T1000 (cell line): ENCODE results near the gene ALOXE3.
A peak's percentile ranks its signal among the peaks of the same experiment; 100 is the strongest.
"Not testable (repeated sequence)": the region's sequence is repeated elsewhere in the genome, so short reads cannot be mapped to it uniquely, and the experiment has no call there.

ENCODE experiments used
- DNase-seq: peaks from one replicate; lab custom pipeline; 2025; ENCODE audit warnings: mixed read lengths; lab: John Stamatoyannopoulos, UW

The ALOXE3 gene

DNA sequence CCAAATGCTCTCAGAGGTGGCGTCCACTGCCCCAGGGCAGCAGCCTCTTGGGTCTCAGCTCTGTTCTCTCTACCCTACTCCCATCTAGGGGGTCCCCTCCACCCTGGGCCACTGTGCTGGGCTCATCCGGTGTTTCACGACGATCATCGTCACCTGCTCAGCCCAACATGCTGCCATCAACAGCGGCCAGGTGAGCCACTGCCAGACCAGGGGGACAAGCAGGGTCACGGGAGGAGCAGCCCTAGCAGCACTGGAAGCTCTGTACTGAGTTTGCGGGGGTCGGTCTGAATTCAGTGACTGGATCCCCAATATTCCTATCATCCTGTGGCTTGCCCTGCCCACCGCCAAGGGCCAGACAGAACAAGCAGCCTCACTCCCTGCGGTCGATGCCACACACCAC is 46.8 kb downstream of the ALOXE3 start:
- no peak for DNase-seq

DNA sequence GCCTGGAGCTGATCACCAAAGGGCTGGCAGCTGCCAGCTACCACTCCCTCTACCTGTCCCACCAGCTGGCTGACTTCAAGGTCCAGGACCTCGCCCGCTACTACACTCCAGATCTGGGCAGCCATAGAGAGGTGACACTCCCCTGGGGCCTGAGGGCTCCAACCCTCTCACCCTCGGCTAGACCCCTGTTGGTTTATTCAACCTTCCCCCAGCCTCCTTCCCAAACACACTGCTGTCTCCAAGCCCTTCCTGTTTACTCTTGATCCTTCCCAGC is 48.8 kb downstream of the ALOXE3 start:
- DNase-seq, result no peak

DNA sequence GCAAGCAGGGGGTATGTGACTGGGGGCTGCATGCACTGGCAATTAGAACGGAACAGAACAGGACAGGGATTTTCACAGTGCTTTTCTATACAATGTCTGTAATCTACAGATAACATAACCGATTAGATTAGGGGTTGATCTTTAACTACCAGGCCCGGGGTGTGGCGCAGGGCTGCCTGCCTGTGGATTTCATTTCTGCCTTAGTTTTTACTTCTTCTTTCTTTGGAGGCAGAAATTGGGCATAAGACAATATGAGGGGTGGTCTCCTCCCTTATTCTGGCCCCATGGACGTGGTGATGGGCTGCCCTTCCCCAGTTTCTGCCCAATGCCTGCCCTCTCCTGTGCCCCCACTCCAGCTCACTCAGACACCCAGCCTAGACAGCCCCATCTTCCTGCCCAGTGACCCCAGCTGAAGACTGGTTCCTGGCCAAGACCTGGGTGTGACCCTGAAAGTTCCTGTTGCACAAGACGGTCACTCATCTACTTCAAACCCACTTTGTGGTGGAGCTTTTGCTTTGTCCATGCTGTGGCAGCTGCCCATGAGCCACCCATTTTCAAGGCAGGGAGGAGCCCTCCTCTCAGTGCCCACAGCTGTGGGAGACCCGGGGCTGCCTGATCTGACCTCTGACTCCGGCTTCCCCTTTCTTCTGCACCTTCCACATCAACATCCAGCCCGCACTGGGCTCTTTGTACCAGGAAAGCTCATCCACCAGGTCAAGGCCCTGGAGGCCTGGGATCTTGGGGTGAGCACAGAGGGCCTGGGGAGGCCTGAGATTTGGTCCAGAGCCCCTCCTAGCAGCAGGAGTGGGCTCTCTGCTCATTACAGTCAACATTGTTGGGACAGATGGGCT is 49.4 kb downstream of the ALOXE3 start:
- DNase-seq, result no peak

DNA sequence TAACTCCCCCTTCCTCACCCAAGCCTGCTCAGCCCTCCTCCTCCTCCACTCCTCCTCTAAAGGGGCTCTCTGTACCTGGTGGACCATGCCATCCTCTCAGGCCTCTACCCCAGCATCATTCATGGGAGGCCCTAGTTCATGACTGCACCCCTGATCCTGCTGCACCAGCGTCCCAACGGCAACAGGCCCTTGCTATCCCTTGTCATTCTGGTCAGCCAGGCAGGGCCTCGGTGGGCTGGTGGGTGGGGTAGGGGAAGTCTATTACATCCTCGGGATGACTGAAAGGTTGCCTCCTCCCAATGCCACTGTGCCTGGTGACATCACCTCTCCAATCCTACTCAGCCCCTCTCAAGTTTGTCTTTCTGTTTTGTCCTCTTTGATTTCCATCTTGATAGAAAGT is 50.5 kb downstream of the ALOXE3 start:
- DNase-seq, result no peak

DNA sequence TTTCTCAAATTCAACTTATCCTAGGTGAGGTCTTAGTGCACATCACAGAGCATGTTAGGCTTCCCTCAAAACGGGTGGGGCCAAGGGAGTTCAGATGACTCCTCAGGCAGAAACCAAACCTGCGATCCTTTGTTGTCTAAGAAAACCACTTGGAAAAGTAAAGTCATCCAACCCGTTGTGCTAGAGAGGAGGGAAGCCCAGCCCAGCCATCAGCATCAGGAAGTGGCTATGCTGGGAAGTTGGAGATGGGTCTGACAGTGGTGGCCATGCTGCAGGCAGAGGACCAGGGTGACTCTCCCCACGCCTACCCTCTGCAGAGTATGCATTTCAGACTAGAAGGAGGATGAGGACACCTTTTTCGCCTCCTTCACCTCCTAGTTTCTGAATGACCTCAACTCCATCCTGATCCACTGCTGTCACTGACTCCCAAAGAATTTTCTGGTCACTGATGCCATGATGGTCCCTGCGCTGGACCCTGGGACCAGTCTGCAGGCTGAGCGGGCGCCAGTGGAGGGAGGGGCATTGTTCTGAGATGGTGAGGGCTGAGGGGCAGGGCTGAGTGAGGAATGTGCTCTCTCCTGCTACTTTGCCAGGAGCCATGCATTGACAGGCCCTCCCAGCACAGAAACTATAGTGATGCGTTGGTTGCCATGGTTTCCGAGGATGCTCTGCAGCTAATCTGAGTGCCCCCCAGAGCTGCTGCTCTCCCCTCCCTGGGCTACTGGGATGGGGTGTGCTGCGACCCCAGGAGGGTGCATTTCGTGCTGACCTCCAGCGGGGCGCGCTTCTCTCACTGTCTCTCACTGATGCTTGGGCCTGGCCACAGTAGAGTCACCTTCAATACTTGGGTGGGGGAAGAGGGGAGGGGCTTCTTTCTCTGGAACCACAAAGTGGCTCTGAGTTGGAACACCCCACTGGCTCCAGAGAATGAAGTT is 51.2 kb downstream of the ALOXE3 start:
- DNase-seq, result no peak

DNA sequence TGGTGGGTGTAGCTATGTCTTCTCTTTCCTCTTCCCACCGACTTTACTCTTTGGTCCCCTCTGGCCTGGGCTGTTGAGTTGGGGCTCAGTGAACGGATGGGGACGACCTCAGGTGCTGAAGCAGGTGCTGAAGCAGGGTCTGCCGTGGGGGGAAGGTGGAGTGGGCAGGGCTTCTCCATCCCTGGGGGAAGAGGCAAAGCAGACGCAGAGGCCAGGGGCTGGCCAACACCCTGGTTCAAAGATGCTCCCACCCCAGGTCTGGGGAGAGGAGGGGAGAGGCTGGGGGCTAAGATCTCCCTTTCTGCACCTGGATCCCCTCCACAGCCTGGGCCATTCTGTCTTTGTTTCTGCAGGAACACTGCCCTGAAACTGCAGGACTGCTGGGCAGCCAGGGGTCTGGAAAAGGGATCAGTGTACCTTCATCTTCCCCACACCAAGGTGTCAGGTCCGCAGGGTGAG is 53.7 kb downstream of the ALOXE3 start:
- no peak for DNase-seq

DNA sequence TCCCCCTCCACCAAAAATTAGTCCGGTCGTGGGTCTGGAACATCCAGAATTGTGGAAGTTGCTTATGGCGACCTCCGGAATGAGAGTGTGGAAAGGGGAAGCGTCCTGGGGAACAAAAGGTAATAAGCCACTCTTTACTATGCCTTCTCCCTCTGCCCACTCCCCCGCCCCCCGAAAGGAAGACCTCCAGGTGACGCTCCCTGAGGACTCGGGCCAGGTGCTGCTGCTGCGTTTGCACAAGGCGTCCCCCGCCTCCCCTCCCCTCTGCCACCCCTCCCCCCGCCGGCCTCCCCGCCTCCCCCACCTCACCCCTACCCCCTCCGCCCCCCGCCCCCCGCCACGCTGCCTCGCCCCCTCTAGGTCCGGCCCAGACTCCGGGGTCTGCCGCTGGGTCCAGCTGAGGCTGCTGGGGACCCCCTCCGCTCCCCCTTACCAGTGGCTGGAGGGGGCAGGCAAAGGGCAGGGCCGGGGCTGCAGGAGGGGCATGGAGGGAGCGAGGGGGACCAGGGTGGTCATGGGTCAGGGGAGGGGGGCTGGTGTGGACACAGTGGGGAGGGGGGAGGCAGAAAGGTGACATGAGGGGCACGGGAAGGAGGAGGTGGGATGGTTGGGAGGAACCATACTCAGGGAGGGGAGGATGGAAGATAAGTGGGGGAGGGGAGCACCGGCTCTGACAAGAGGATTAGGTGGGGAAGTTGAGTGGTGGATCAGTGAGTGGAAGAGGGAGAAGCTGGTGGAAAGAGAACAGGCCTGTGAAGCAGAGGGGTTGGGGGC is 54.4 kb downstream of the ALOXE3 start:
- DNase-seq, result no peak

DNA sequence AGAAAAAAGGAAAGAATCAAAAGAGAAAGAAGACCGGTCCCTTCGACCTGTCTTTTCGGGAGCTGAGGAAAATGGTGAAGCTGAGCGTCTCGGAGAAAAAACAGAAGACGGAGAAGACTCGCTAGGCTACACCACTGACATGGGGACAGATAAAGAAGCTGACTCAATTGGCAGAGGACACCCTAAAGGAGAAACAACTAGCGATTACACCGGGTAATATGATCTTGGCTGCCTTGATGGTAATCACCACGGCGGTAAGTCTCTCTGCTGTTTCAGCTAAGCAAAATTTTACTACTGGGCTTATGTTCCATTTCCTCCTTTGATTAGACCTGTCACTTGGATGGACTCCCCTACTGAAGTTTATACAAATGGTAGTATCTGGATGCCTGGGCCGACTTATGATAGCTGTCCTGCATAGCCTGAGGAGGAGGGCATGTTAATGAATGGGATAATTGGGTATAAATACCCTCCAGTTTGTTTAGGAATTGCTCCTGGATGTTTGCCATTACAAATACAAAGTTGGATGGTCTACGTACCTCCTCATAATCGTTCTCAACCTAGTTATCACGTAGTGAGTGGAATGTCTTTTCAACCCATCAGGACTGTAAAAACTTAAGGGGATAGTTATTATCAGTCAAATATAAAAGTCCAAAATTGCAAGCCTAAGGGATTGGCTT is 55.4 kb downstream of the ALOXE3 start:
- DNase-seq, result no peak

DNA sequence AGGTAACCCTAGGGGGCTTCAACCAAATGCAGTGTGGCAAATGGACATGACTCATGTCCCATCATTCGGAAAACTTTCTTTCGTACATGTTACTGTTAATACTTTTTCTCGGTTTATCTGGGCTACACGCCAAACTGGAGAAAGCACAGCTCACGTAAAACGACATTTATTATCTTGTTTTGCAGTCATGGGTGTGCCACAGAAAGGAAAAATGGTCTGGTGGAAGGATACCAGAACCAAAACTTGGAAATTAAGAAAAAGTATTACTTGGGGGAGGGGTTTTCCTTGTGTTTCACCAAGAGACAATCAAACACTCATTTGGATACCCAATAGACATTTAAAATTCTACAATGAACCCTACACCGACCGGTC is 55.9 kb downstream of the ALOXE3 start:
- DNase-seq, result no peak

DNA sequence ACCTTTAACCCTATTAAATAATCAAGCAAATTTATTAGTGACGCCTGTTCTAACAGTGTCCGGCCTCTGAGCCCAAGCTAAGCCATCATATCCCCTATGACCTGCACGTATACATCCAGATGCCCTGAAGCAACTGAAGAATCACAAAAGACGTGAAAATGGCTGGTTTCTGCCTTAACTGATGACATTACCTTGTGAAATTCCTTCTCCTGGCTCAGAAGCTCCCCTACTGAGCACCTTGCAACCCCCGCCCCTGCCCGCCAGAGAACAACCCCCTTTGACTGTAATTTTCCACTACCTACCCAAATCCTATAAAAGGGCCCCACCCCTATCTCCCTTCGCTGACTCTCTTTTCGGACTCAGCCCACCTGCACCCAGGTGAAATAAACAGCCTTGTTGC is 56.5 kb downstream of the ALOXE3 start:
- not testable (repeated sequence) for DNase-seq

DNA sequence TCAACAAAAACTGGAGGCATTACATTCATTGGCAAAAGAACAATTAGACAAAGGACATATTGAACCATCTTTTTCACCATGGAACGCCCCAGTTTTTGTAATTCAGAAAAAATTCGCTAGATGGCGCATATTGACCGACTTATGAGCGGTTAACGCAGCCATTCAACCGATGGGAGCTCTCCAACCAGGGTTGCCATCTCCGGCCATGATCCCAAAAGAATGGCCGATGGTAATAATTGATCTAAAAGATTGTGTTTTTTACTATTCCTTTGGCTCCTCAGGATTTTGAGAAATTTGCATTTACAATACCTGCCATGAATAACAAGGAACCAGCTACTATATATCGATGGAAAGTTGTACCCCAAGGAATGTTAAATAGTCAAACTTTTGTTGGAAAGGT is 58.0 kb downstream of the ALOXE3 start:
- peak; percentile 47 for DNase-seq

DNA sequence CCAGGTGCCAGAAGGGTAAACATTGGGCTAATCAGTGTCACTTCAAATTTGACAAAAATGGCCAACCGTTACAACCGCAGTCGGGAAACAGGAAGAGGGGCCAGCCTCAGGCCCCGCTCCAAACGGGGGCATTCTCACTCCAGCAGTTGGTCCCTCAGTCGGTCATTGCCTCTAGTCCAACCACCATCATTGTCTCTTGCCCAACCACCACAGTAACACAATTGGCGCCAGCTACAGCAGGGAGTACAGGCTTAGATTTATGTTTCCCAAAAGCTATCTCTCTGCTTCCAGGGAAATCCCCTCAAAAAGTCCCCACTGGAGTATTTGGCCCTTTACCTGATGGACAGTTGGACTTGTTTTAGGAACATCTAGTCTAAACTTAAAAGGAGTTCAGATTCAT is 59.2 kb downstream of the ALOXE3 start:
- no peak for DNase-seq

DNA sequence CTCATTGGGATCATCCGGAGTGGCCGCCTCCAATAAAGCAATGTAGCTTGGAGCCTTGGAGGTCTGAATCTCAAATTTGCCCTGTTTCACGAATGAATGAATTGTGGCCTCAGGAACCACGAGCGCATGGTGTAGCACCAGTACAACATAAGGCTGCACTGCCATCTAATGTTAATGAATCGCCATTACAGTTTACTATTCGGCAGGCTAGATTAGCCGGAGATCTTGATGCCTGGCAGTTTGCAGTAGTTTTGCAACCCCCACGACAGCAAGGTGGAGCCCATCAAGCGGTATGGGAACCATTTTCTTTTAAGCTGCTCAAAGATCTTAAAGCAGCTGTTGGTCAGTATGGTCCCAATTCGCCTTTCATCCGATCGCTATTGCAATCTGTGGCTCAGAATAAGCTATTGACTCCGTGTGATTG is 60.6 kb downstream of the ALOXE3 start:
- DNase-seq, result peak; percentile 16

DNA sequence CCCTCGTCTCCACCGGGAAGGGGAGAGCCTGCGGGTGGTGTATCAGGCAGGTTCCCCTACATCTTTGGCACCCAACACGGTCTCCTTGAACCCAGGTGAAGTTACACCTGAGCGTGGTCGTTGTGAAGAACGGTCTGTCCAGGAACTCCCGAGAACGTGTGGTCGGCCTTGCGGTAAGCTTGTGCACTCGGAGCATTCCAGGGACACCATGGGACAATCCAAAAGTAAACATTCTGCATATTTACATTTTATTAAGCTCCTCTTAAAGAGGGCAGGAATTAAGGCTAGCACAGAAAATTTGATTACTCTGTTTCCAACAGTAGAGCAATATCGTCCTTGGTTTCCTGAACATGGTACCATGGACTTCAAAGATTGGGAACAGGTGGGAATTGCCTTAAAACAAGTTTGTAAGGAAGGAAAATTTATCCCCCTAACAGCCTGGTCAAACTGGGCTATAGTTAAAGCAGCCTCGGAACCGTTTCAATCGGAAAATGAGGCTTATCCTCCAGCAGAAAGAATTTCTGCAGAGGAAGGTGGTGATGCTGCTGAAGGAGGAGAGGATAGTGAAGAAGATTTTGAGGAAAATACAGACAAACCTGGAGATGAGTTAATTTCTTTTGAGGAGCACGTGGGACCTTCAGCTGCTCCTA is 61.2 kb downstream of the ALOXE3 start:
- DNase-seq, result no peak

DNA sequence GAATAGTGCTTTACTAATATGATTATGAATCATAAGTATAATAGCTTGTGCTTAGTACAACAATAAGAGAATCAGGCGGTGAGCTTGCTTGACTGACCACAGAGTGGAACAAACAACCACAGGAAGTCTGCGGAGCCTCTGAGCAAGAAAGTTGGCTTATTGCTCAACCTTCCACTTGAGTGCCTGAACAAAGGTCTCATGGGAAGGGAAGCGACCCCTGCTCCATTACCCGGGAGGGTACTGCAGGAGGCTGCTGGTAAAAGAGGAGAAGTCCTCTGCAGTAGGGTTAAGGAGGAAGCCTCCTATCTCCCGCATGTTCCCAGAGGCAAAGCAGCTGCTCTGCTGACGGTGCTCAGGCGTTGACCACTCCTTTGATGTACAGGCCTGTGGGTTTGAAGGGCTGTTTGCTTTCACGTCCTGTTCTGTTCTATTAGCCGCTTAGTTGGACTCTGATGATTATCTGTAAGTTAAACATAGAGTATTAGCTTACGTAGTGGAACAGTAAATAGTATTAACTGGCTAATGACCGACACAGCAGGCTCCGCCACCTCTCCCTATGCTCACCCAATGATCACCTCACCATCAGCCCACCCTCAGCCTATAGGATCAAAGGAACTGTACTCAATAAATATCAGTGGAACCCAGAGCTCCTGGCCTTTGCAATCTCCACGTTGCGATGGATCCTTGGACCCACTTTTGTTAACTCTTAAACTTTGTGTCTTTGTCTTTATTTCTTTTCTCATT is 61.9 kb downstream of the ALOXE3 start:
- DNase-seq, result no peak

DNA sequence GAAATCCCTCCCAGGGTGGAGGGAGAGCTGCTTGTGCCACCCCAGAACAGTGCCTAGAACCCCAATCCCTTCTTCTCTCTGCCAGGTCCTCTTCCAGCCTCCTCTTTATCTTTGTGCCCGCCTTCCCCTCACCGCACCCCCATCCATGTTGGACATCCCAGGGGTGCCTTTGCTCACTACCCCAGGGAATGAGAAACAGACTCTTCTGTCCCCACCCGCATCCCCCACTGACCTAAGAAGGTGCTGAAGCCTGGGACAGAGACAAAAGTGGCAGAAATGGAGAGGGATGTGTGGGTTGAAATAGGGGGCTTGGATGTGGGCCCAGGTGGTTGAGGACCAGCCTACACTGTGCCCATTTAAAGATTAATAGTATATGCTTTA is 62.5 kb downstream of the ALOXE3 start:
- no peak for DNase-seq

DNA sequence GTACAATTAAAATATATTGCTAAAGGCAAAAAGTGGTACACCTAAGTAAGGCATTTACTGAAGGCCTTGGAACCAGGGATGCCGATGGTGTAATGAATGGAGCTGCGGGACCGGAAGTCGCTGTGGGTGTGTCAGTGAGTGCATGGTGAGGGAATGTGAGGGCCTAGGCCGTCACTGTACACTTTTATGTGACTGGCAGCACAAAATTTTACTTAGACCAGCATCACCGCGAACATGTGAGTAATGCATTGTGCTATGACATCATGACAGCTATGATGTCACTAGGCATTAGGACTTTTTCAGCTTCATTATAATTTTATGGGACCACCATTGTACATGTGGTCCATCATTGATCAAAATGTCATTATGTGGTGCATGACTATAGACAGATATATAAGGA is 64.7 kb downstream of the ALOXE3 start:
- no peak for DNase-seq

DNA sequence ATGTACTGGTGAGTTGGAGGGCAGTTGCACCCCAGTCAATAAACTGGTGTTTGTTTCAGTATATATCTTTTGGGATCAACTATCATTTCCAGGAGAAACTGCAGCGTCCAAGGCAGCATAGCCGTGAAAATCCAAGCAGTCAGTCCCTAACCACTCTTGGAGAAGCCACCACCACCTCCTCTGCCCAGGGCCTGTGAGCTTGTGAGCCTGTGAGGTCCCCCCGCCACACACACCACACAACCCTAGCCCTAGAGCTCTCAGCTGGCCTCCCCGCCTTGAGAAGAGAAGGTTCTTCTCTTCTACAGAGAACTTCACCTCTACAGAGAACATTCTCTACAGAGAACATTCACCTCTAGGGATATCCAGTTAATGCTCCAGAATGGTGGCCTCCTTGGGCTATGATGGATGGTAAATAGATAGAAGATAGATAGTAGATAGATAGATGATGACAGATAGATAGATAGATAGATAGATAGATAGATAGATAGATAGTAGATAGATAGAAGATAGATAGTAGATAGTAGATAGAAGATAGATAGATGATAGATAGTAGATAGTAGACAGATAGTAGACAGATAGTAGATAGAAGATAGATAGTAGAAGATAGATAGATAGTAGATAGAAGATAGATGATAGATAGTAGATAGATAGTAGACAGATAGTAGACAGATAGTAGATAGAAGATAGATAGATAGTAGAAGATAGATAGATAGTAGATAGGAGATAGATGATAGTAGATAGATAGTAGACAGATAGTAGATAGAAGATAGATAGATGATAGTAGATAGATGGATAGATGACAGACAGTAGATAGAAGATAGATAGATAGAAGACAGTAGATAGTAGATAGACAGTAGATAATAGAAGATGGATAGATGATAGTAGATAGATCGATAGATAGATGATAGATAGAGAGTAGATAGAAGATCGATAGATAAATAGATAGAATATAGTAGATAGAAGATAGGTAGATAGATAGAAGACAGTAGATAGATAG is 65.8 kb downstream of the ALOXE3 start:
- DNase-seq, result no peak

DNA sequence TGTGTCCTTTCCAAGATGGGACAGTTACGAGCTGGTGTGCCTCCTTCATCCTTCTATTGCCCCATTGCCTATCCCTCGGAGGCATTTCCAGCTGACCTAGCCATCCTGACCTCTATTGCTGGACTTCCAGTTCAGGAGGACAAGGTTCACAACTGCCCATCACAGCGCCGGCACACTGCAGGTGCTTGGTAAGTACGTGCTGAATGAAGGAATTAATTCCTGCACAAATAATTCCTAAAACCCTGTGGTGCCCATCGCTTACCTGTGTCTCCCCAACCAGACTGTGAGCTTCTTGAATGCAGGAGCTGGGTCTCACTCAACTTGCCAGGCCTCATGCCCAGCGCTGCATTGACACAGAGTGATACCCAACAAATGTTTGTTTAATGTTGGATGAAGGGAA is 66.5 kb downstream of the ALOXE3 start:
- DNase-seq, result no peak
